Measurements from ENCODE around the gene TERB2. TPM values are rescaled to one million over a fixed set of nuclear protein-coding genes. Genes with fewer than 3 reads are reported as not detected.

Gene TERB2
- total RNA-seq, 2 experiments from 2014 or later: not detected

GRCh38 chr15:45026651-45027190, 70.2 kb downstream of the TERB2 start:
- intact Hi-C loops (cut with DNase I, micrococcal nuclease): loop anchor here (1.0 to 10.0 kb wide), 4 partner anchors 104 to 608 kb away; partner anchors contain the start of gene SQOR (in 1 of the 2)
- no peak for ATAC-seq

GRCh38 chr15:45027220-45027619, 70.7 kb downstream of the TERB2 start:
- intact Hi-C loops (cut with DNase I, micrococcal nuclease): loop anchor here (1.0 to 10.0 kb wide), 4 partner anchors 105 to 608 kb away; partner anchors contain the start of gene SQOR (in 1 of the 2)
- no peak overlapping the region for H3K4me3 Mint-ChIP-seq
- ATAC-seq (no peak), DNase-seq (no peak)
- peaks cover 21% of the 10 kb centered on the region for H3K4me1 Mint-ChIP-seq
- H3K36me3 Mint-ChIP-seq (ENCODE audit: low read depth): peaks cover 12% of the 10 kb centered on the region
- POLR2A ChIA-PET: no interaction called here
- CTCF ChIA-PET: interaction anchor here (0.7 to 2.9 kb wide), 4 partner anchors 9 to 380 kb away, joined by 3 to 13 read pairs (median 5); no protein-coding TSS in a partner anchor
- no peaks in the 10 kb centered on the region for H3K27me3 Mint-ChIP-seq
- no peaks in the 10 kb centered on the region for H3K9me3 Mint-ChIP-seq (ENCODE audit: low read depth)
- no peak overlapping the region for H3K27ac Mint-ChIP-seq

More at GRCh38 chr15:45026651-45027190, 70.2 kb downstream of the TERB2 start:
- Mint-ChIP-seq H3K36me3 (ENCODE audit: low read depth) (peaks cover 12% of the 10 kb centered on the region), H3K4me3 (no peak overlapping the region), H3K9me3 (ENCODE audit: low read depth) (no peaks in the 10 kb centered on the region), H3K27ac (no peak overlapping the region), H3K4me1 (peaks cover 21% of the 10 kb centered on the region), H3K27me3 (no peaks in the 10 kb centered on the region)
- POLR2A ChIA-PET: no interaction called here
- no peak for DNase-seq
- CTCF ChIA-PET: interaction anchor here (0.7 to 2.9 kb wide), 4 partner anchors 10 to 379 kb away, joined by 3 to 13 read pairs (median 5); no protein-coding TSS in a partner anchor

Other genes starting within 250 kb of the TERB2 start
- gene PATL2, start 245.4 kb upstream of the TERB2 start, total RNA-seq: 10 to 100 TPM; 11.2 to 14.1 TPM
- gene B2M, start 245.2 kb upstream of the TERB2 start, total RNA-seq: 1,000 to 10,000 TPM; 5,181 to 7,416 TPM
- 10 to 100 TPM; 65.8 to 67.9 TPM for gene TRIM69, start 220.2 kb upstream of the TERB2 start, total RNA-seq
- 10 to 100 TPM; 17.1 to 17.7 TPM for gene SORD, start 66.5 kb downstream of the TERB2 start, total RNA-seq
- under 1 TPM in 1 of 2 experiments, not detected in 1; 0.02 TPM for gene DUOX2, start 157.5 kb downstream of the TERB2 start, total RNA-seq
- not detected for gene DUOXA2, start 157.6 kb downstream of the TERB2 start, total RNA-seq
- under 1 TPM in 1 of 2 experiments, not detected in 1; 0.19 TPM for gene DUOXA1, start 173.2 kb downstream of the TERB2 start, total RNA-seq
- under 1 TPM; 0.07 to 0.11 TPM for gene DUOX1, start 173.3 kb downstream of the TERB2 start, total RNA-seq
- 10 to 100 TPM; 17.9 to 18.7 TPM for gene SHF, start 231.3 kb downstream of the TERB2 start, total RNA-seq